Stimulated activated CD4-positive, alpha-beta T cell treated with anti-CD3 and anti-CD28 coated beads, Interleukin-2, amount 100 ng/mL, for 4 hours (primary cell): Measurements from ENCODE around the gene ABCF2.

Experiments used
- DNase-seq: peaks from one replicate; pipeline ENCODE4 v3.0.0-alpha.2; 2020; ENCODE audit warnings: low read depth

Gene ABCF2

GRCh38 chr7:151242159-151243044, 15.4 kb upstream of the ABCF2 start:
- no peak for DNase-seq

GRCh38 chr7:151241755-151242096, 14.7 kb upstream of the ABCF2 start:
- no peak for DNase-seq

- DNase-seq: no peak
Observed at GRCh38 chr7:151240942-151241754, 14.1 kb upstream of the ABCF2 start.

DNA sequence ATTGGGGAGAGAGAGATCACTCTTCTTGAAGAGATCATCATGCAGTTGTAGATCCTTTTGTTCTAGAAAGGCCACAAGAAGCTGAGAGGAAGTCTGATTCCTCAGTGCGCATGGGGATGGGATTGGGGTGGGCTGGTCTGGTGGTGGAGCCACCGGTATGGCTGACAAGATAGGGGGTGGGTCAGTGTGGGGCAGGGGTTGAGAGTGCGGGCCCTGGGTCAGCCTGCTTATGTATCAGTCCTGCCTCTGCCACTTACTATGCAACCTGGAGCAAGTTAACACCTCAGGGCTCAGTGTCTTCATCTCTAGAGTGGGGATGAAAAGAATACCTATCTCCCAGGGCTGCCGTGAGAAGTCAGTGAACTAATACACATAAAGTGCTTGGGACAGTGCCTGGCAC, 13.5 kb upstream of the ABCF2 start:
- no peak for DNase-seq

- DNase-seq: no peak
Observed at GRCh38 chr7:151239837-151240459, 12.9 kb upstream of the ABCF2 start.

DNA sequence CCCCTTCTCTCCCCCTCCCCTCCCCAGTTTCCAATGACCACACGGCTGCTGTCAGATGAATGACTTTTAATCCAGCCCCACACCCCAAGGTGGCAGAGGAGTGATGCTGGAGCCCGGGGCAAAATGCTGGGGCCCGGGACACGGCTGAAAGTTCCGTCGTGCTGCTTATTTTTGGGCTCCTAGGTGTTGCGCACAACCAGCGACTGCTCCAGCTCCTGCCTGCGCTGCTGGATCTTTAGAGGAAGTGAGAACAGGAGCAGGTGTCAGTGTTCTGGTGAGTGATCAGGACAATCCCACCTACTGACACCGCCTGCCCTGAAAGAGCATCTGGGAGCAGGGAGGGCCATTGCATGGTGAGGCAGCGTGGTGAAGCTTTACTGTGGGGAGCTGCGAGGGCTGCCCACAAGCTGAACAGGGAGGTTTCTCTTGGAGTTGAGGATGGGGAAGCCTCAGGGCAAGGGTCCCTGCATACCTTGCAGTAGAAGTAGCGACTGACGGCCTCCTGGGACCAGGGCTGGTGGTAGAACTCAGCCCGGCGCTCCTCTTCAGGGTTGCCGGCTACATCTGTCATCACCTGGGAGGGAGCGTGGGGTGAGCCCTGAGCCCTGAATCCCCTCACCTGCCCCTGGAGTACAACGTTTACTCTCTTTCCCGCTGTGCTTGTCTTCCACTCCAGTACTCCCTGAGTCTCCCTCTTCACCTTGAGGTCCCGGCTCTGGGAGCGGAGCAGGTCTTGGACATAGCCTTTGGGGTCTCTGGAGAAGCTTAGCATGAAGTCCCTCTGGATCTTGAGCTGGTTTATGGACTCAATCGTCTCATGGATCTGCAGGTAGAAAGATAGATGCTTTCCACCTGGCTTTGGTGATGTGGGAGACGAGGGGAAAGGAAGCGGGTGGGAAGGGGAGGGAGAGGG, 12.2 kb upstream of the ABCF2 start:
- no peak for DNase-seq

GRCh38 chr7:151238190-151238810, 11.3 kb upstream of the ABCF2 start:
- no peak for DNase-seq

DNA sequence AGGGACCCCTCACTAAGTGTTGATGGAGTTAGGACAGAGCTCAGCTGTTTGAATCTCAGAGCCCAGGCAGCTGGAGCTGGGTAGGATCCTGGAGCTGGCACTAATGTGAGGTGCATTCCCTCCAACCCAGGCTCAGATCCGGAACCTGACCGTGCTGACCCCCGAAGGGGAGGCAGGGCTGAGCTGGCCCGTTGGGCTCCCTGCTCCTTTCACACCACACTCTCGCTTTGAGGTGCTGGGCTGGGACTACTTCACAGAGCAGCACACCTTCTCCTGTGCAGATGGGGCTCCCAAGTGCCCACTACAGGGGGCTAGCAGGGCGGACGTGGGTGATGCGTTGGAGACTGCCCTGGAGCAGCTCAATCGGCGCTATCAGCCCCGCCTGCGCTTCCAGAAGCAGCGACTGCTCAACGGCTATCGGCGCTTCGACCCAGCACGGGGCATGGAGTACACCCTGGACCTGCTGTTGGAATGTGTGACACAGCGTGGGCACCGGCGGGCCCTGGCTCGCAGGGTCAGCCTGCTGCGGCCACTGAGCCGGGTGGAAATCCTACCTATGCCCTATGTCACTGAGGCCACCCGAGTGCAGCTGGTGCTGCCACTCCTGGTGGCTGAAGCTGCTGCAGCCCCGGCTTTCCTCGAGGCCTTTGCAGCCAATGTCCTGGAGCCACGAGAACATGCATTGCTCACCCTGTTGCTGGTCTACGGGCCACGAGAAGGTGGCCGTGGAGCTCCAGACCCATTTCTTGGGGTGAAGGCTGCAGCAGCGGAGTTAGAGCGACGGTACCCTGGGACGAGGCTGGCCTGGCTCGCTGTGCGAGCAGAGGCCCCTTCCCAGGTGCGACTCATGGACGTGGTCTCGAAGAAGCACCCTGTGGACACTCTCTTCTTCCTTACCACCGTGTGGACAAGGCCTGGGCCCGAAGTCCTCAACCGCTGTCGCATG, 10.5 kb upstream of the ABCF2 start:
- no peak for DNase-seq

- DNase-seq: no peak
Observed at GRCh38 chr7:151236406-151236805, 9.4 kb upstream of the ABCF2 start.

DNA sequence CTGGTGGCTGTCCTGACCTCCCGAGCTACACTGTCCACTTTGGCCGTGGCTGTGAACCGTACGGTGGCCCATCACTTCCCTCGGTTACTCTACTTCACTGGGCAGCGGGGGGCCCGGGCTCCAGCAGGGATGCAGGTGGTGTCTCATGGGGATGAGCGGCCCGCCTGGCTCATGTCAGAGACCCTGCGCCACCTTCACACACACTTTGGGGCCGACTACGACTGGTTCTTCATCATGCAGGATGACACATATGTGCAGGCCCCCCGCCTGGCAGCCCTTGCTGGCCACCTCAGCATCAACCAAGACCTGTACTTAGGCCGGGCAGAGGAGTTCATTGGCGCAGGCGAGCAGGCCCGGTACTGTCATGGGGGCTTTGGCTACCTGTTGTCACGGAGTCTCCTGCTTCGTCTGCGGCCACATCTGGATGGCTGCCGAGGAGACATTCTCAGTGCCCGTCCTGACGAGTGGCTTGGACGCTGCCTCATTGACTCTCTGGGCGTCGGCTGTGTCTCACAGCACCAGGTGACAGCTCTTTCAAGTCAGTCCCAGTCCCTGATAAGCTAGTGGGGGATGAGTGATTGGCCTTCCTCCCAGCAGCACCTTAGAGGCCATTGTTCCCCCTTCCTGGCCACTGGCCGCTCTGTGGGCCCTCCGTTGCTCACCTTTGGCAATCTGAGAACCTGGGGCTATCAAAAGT, 8.2 kb upstream of the ABCF2 start:
- no peak for DNase-seq

GRCh38 chr7:151233804-151234203, 6.8 kb upstream of the ABCF2 start:
- DNase-seq: no peak

DNA sequence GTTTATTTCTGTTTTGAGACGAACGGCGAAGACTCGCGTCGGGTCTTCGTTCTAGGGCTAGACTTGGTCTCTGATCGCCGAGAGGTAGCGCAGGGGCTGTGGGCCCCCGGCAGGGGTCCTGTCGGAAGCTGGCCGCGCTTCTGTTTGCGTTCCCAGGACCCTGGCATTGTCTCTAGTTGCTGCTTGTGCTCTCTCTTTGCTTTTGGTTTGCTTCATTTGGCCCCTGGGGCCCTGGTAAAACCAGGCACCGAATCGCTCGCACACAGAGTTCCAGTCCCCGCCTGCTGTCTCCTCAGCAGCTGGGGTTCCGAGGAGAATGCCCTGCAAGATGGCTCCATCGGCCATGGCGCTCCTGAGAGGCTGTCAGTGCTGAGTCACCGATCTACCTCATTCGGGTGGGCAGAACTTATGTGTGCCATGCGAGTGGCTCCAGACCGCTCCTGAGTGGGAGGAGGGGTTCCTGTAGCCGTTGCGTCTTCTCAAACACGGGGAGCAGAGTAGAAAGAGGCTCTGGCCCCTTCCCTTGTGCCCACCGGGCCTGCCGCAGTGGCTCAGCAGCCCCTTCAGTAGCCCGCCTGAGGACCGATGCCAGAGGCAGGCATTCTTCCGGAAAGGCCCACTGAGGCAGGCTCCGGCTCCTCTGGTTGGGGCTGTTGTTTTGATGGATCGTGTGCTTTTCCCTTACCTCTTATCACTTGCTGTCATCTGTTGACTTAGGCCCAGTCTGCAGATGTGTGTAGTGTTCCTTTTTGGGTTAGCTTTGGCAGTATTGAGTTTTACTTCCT, 6.1 kb upstream of the ABCF2 start:
- peak; percentile 75 for DNase-seq

GRCh38 chr7:151232091-151232916, 5.3 kb upstream of the ABCF2 start, which contains the start of gene CHPF2:
CHPF2 (plus strand) TSS chr7:151232483; CDS start chr7:151234012, 1,529 bp downstream.
- peak; percentile 84 for DNase-seq

DNA sequence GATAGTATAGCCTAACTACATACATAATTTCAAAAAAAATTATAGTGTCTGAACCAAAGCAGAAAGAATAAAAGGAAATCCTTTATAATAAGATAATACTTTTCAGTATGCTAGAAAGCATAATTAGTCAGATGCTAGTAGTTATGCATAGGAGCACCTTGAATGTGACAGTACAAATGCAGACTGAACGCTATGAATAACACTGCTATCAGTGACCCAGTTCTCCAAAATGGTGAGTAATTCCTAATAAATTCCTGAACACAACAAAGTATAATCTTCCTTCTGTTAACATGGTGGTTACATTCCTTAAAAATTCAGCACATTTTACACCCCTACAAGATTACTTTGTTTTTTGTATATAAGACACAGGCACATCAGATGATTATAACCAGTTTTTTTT, 4.1 kb upstream of the ABCF2 start:
- DNase-seq: no peak

- DNase-seq: no peak
Observed at GRCh38 chr7:151229249-151229648, 2.2 kb upstream of the ABCF2 start.

DNA sequence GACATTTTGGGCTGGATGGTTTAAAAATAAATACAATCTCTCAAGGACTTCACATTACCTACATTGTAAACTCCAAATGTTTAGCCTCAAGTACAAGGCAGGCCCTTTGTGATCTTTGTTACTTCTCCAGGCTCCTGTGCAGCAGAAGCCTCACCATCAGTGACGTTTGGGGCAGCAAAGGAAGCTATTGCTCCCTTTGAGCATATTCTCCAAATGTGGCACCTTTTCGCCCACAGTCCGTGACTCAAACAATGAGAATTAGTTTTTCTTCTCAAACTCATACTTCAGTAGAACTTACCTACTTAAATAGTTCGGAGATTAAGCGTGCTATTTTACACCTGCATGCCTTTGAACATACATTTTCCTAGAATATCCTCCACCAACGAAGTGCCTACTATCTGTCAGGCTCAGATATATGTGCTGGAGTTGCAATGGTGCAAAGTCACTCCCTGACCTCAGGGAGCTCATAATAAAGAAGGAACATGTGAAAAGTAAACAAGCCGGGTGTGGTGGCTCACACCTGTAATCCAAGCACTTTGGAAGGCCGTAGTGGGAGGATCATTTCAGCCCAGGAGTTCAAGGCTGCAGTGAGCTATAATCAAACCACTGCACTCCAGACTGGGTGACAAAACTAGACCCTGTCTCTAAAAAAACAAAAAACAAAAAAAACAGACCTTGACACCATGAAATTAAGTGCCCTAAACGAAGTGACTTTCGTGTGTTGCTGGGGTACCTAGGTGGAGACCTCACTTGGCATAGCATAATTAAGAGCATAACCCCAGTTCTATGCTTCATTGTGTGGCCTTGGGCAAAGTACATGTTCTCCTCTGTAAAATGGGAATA, 1.2 kb upstream of the ABCF2 start:
- no peak for DNase-seq

GRCh38 chr7:151226560-151226874, 488 bp downstream of the ABCF2 start:
- DNase-seq: no peak
